Type B pancreatic cell (in vitro differentiated cells): ENCODE results near the gene ERP44. TPM values are rescaled to one million over a fixed set of nuclear protein-coding genes. Genes with fewer than 3 reads are reported as not detected.
"Not testable (repeated sequence)": the region's sequence is repeated elsewhere in the genome, so short reads cannot be mapped to it uniquely, and the experiment has no call there.

Source experiments
- DNase-seq: peaks from one replicate; pipeline ENCODE4 v3.0.0; 2021; ENCODE audit warnings: mixed read lengths; ENCODE audit not compliant: unreplicated experiment; ENCODE audit errors: extremely low spot score
- H3K27ac Mint-ChIP-seq: 2 replicates; pipeline ENCODE4 v1.8.0; 2021; ENCODE audit warnings: mild to moderate bottlenecking, mixed read lengths
- H3K27me3 Mint-ChIP-seq: 2 replicates; pipeline ENCODE4 v1.8.0; 2021; ENCODE audit warnings: mixed read lengths
- H3K36me3 Mint-ChIP-seq: 2 replicates; pipeline ENCODE4 v1.8.0; 2021; ENCODE audit warnings: mixed read lengths
- H3K4me1 Mint-ChIP-seq: one replicate; pipeline ENCODE4 v1.8.0; 2021; ENCODE audit warnings: mixed read lengths; ENCODE audit not compliant: unreplicated experiment
- H3K4me3 Mint-ChIP-seq: 2 replicates; pipeline ENCODE4 v1.8.0; 2021; ENCODE audit warnings: mild to moderate bottlenecking, mixed read lengths
- H3K9me3 Mint-ChIP-seq: 2 replicates; pipeline ENCODE4 v1.8.0; 2021; ENCODE audit warnings: mixed read lengths
- total RNA-seq: library from RNA; stranded (reverse); gene quantifications from 2 replicates; pipeline ENCODE4 v1.2.1, GENCODE V29; 2021; ENCODE audit warnings: low replicate concordance
- TF ChIP-seq, protein P1 (sequence below): fragments of 200-600 bp; sonication (generic); conservative IDR thresholded peaks from 2 replicates; pipeline ENCODE4 v1.5.0; 2021; ENCODE audit warnings: antibody characterized with exemption, mild to moderate bottlenecking

ERP44 gene
- total RNA-seq, 1 donor from 2014 or later = 21.2 TPM

DNA sequence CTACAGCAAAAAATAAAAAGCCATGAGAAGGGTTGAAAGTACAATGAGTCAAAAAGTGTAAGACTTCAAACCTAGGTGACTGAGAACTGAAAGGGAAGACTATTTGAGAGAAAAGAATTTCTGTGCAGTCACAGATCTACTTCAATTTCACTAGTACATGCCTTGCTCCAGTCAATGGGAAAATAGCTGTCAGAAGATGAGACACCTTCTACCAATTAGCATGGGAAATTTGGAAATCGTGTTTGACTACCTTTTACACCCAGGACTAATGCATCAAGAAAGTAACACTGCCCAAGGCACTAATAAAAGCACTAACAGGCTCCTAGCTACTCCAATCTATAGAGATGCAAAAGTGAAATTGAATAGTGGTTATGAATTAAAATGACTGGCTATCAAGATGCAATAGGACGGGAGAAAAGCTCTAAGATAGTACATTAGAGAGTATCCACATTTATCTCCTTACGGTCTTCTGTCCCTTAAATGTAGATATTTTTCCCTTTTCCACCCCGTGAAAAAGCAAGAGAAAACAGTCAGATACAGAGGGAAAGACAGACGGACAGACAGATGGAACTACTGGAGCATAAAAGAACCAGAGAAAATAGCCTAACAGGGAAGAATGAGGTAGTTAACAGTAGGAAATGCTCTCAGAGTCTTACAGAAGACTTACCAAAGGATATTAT lies 15.2 kb downstream of the ERP44 start:
- DNase-seq = no peak
- Mint-ChIP-seq H3K4me1 (peaks cover 5% of the 10 kb centered on the region), H3K9me3 (no peaks in the 10 kb centered on the region), H3K27ac (no peak overlapping the region), H3K4me3 (no peak overlapping the region), H3K36me3 (no peaks in the 10 kb centered on the region), H3K27me3 (no peaks in the 10 kb centered on the region)
- TF ChIP-seq, protein P1, sequence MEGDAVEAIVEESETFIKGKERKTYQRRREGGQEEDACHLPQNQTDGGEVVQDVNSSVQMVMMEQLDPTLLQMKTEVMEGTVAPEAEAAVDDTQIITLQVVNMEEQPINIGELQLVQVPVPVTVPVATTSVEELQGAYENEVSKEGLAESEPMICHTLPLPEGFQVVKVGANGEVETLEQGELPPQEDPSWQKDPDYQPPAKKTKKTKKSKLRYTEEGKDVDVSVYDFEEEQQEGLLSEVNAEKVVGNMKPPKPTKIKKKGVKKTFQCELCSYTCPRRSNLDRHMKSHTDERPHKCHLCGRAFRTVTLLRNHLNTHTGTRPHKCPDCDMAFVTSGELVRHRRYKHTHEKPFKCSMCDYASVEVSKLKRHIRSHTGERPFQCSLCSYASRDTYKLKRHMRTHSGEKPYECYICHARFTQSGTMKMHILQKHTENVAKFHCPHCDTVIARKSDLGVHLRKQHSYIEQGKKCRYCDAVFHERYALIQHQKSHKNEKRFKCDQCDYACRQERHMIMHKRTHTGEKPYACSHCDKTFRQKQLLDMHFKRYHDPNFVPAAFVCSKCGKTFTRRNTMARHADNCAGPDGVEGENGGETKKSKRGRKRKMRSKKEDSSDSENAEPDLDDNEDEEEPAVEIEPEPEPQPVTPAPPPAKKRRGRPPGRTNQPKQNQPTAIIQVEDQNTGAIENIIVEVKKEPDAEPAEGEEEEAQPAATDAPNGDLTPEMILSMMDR = no peak

DNA sequence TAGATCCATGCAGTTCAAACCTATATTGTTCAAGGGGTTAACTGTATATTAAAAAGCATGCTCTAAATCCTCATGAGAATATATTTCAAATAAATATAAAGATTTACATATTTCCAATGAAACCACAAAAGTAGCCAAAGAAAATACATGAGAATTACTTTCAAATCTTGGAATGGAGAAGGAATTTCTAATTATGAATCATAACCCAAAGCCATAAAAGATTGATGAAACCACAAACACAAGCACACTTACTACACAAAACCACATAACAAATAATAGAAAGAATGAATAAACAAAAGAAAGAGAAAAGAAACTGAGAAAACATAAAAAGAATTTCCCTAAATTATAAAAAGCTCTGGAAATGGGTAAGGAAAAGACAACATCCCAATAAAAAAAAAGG lies 16.0 kb downstream of the ERP44 start:
- Mint-ChIP-seq H3K36me3 (no peaks in the 10 kb centered on the region), H3K4me3 (no peak overlapping the region), H3K27me3 (no peaks in the 10 kb centered on the region), H3K4me1 (no peaks in the 10 kb centered on the region), H3K9me3 (no peaks in the 10 kb centered on the region), H3K27ac (peak overlapping the region; percentile 20)
- no peak for DNase-seq
- TF ChIP-seq, protein P1 = no peak

DNA sequence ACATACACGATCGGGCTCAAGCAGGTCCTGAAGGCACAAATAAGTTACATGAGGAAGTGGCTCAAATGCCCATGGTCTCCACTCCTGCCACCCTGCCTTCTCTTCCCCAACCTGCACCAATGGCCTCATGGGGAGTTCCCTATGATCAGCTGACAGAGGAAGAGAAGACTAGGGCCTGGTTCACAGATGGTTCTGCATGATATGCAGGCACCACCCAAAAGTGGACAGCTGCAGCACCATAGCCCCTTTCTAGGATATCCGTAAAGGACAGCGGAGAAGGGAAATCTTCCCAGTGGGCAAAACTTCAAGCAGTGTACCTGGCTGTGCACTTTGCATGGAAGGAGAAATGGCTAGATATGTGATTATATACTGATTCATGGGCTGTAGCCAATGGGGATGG lies 22.5 kb downstream of the ERP44 start:
- H3K9me3 Mint-ChIP-seq, H3K36me3 Mint-ChIP-seq, DNase-seq, H3K4me3 Mint-ChIP-seq, H3K4me1 Mint-ChIP-seq, H3K27me3 Mint-ChIP-seq: not testable (repeated sequence)
- peak overlapping the region; percentile 7 for H3K27ac Mint-ChIP-seq

DNA sequence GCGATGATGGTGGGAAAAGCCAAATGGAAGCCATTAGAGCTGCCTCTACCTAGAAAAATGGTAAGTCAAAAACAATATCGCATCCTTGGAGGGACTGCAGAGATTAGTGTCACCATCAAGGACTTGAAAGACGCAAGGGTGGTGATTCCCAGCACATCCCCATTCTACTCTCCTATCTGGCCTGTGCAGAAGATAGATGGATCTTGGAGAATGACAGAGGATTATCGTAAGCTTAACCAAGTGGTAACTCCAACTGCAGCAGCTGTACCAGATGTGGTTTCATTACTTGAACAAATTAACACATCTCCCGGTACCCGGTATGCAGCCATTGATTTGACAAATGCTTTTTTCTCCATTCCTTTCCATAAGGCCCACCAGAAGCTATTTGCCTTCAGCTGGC lies 23.8 kb downstream of the ERP44 start:
- Mint-ChIP-seq H3K27me3 (no peaks in the 10 kb centered on the region), H3K4me1 (peaks cover 14% of the 10 kb centered on the region), H3K27ac (no peak overlapping the region), H3K9me3 (no peaks in the 10 kb centered on the region), H3K4me3 (no peak overlapping the region), H3K36me3 (peaks cover 7% of the 10 kb centered on the region)
- TF ChIP-seq, protein P1 = no peak
- DNase-seq = no peak

DNA sequence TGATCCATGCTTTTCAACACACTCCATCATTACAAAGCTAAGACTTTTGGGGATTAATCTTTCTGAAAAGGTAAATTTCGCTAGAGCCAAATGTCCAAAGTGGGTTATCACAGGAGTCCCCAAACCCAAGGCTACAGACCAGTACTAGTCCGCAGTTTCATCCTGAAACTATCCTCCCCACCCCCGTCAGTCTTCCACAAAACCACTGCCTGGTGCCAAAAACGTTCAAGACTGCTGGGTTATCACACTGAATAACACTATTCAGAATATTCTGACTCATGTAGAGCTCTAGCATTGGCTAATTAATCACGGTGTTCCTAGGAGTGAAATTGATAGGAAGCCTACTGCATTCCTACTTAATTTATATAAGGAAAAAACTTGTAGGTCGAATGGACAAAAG lies 24.7 kb downstream of the ERP44 start:
- Mint-ChIP-seq H3K27ac (no peak overlapping the region), H3K36me3 (peaks cover 7% of the 10 kb centered on the region), H3K9me3 (no peaks in the 10 kb centered on the region), H3K4me3 (no peak overlapping the region), H3K27me3 (no peaks in the 10 kb centered on the region), H3K4me1 (peaks cover 14% of the 10 kb centered on the region)
- TF ChIP-seq, protein P1 = no peak
- no peak for DNase-seq

DNA sequence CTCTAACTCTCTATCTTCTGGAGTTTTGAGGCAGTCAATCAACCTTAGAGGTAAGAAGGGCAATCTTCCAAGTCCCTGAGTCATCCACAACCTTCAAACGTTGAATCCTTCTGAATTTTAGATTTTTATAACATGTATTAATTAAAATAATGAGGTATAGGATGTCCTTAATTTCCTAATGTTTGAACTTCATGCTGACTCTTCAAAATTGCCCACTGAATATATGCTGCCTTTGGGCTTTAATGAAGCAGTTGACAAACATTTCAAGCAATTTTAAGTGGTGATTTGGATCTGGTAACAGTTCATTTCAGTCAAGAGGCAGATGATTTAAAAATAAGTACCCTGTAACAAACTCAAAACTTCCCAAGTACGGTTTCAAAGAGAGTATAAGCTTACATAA lies 26.0 kb downstream of the ERP44 start:
- DNase-seq = no peak
- TF ChIP-seq, protein P1 = no peak
- no peaks in the 10 kb centered on the region for H3K27me3 Mint-ChIP-seq
- H3K9me3 Mint-ChIP-seq = no peaks in the 10 kb centered on the region
- H3K4me1 Mint-ChIP-seq = peaks cover 14% of the 10 kb centered on the region
- H3K27ac Mint-ChIP-seq = no peak overlapping the region
- H3K4me3 Mint-ChIP-seq = no peak overlapping the region
- H3K36me3 Mint-ChIP-seq = peaks cover 7% of the 10 kb centered on the region
